NCI-H748 (cell line): ENCODE data around the gene LAPTM5.
"Not testable (repeated sequence)": the region's sequence is repeated elsewhere in the genome, so short reads cannot be mapped to it uniquely, and the experiment has no call there.

Experiments
- DNase-seq: peaks from one replicate; lab custom pipeline; 2025; ENCODE audit not compliant: unreplicated experiment; lab: John Stamatoyannopoulos, UW

Gene LAPTM5

DNA sequence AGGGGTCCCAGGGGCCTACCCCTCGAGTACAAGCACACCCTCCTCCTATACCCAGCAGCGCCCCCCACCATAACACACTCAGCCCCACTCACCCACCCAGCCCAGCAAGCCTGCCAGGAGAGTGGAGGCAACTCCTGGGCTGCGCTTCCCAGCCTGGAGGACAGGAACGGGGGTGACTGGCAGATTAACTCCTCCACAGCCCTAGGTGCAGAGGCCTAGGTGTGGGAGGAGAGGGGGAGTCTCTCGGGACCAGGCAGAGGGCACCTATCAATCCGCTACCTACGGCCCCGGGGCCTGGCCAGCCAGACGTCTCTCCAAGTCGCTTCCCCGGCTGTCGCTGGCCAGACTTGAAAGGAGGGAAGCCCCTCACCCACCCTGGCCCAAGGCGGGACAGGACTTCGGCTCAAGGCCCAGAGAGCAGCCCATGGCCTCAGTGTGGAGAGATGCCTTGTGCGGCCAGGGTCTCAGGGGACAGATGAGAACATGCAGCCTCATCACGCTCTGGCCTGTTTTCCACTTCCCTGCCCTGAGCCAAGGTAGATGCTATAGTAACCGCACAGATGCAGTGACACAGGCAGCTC lies 59.1 kb downstream of the LAPTM5 start:
- DNase-seq = no peak

DNA sequence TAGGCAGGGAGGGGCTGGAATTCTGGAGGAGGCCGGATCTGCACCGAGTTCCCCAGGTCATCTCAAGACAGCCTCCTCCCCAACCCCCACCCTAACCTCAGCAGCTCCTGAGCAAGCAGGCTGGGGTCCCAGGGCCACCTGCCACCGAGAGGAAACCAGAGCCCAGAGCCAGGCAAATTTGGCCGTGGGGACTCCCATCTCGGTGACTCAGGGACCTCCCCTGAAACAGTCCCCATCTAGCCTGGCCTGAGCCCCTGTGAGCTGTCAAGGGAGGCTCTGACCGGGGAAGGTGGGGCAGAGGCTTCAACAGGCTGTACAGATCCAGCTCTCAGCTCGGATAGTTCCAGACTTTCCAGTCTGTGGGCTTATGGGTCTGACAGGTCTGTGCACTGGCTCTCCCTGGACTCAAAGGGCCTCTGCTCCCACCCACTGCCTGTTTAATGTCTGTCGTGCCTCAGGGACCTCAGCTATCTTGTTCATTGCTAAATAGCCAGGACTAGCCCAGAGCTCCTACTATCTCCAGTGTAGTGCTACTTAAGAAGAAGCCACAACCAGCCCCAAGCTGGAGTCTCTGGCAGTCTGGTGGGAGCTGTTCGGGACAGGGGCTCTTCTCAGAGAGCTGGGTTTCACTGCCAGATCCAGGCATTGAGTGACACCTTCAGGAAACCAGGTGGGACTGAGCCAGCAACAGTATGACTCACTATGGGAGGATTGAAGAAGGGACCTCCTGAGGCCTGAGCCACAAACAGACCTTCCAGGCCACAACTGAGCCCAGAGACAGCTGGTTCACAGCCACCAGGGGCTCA lies 59.8 kb downstream of the LAPTM5 start:
- DNase-seq = no peak

DNA sequence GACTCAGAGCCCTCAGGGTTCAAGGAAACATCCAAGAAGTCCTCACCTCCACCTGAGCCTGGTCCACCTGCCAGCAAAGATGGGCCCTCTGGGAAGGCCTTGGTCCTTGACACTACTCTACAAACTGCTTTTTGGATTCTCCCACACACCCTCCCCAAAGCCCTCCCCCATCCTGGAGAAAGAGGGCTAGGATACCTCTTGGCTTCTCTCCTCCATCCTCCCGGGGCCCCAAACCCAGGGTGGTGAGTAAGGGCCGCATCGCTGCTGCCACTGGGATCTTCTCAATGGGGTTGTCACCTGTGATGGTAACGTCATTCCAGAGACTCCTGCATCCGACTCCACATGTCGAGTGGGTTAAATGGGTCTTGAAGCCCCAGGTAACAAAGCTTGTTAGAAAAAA lies 60.7 kb downstream of the LAPTM5 start:
- no peak for DNase-seq

GRCh38 chr1:30695439-30695841 lies 62.1 kb downstream of the LAPTM5 start:
- DNase-seq = no peak

DNA sequence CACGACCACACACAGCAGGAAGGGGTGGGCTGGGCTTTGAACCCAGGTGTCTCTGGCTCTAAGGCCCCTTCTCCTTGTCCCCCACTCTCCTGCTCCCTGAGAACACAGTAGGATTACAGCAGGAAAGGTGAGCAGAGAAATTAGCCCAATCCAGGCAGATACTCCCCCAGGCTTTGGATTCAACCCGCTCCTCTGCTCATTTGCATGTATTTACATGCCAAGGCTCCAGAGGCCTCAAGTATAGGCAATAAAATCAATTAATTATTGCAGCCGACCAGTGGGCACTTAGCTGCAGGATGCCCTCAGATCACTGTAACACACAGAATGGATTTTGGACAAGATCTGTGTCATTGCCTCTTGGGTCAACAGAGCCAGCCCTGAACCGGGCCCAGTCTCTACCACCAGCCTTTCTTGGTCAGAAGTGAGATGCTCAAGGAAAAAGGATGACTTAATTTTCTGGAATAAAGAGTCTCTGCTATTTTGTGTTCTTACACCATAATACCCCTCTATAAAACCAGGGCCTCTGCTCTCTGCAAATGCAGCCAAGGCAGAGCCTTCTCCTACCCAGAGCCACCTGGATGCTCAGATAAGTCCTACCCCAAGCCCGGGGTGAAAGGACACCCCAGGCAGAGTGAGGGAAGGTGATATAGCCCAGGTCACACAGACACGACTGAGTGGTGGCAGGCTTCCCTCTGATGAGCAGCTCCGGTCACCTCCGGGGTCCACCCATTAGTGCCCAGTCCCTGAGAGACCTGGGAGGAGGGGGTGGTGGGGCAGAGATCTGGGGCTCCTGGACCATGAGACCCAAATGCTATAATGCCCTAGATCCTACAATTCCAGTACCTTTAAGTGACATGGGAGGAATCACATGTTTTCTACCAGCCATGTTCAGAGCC lies 63.0 kb downstream of the LAPTM5 start:
- no peak for DNase-seq

- no peak for DNase-seq
Observed at GRCh38 chr1:30693822-30694221, 63.8 kb downstream of the LAPTM5 start.

GRCh38 chr1:30693366-30693765 lies 64.2 kb downstream of the LAPTM5 start:
- DNase-seq = no peak

- DNase-seq = no peak
Observed at GRCh38 chr1:30692948-30693301, 64.6 kb downstream of the LAPTM5 start.

GRCh38 chr1:30692201-30692947 lies 65.2 kb downstream of the LAPTM5 start:
- DNase-seq = no peak

- no peak for DNase-seq
Observed at GRCh38 chr1:30691480-30691879, 66.1 kb downstream of the LAPTM5 start.

DNA sequence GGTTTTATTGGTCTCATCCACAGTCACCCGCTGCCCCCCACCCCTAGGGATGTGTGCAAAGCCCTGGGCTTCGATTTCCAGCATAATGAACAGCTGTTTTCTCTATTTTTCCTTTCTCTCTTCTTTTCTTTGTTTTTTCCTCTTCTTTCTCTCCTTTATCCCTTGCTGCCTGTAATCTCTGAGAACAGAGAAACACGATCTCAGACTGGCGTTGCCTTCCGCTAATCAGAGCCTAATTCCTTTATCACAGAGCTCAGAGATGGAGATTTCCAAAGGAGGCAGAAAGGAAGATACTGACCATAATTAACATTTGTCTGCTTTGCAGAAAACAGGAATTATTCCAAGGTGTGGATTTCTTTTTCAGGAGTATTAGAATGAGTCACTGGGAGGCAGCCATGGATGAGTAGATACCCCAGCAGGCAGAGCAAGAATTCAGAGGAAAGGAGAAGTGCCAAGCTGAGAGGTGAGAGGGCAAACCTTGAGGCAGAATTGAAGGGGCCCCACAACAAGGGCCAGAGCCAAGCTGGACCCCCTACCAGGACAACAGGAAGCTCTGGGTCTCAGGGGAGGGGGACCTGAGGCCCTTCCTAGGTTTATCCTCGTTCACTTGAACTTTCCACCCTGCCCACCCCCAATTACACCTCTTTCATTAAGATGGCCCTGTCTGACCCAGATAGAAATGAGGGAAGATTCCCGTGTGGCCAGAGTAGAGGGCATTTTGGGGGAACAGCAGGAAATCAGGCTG lies 67.5 kb downstream of the LAPTM5 start:
- DNase-seq = no peak

DNA sequence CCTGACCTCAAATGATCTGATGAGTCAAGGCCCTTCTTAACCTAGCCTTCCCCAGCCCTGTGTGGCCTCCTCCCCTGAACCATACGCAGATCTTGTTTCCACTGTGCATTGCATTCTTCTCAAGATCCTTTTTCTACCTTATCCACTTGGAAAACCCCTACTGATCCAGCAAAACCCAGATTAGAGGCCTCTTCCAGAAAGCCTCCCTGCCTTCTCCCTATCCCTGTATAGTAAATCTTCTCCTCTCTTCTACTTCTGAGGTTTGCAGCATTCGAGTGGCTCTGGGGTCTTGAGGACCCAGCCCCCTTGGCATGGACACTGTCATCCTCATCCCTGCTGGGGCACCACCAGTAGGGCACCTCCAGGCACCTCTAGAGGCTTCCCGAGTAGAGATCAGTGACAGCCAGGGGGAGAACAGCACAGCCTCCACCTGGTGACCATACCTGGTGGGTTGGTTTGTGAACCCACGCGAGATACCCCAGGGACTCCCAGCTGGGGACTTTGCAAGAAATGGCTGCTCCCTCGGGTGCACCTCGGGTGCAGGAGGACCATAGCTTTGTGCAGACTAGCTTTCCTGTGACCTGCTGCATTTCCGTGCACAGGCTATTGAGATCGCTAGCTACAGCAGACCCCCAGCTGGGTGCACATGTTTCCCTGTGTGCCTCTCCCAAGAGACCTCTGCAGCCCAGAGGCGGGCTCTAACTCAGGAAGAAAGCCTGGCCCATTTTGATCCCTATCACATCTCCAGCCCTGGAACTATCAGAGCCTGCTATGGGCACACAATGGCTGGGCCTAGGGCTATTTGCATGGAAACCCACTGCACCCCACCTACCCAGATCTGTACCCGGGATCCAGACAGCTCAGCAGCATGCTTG lies 68.4 kb downstream of the LAPTM5 start:
- DNase-seq = no peak

- DNase-seq = not testable (repeated sequence)
Observed at GRCh38 chr1:30688516-30688915, 69.1 kb downstream of the LAPTM5 start.

- DNase-seq = no peak
Observed at GRCh38 chr1:30687886-30688285, 69.7 kb downstream of the LAPTM5 start.

DNA sequence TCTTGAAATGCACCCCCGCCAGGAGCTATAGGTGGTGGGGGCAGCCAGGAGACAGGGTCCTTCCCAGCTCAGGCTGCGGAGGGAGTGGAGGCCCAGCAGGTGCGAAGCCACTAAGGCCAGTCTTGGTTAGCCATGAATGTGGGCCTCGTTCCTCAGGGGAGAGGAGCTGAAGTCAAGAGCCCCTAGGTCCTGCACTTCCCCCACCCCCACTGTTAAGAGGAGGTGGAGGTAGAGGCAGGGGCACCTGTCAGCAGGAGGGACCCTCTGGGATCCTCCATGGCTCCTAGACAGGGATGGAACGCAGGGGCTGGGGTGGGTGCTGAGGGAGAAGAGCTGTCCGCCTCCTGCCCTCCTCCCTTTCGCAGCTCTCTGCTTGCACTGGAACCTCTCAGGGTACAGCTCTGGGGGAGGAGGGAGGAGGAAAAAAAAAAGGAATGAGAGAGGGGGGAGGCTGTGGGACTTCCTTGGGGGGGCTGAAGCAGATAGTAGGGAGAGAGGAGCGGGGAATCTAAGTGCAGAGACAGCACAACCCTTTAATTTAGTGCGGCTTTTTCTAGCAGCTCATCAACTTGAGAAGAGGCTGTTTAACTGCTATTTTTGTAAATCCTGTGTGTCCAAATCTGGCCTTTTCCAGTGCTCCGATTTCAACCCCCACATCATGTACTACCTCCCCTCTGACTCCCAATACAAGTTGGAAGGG lies 71.2 kb downstream of the LAPTM5 start:
- DNase-seq = no peak

GRCh38 chr1:30685796-30686165 lies 71.8 kb downstream of the LAPTM5 start:
- DNase-seq = no peak

GRCh38 chr1:30684881-30685795 lies 72.4 kb downstream of the LAPTM5 start:
- peak; percentile 97 for DNase-seq

GRCh38 chr1:30684259-30684658 lies 73.3 kb downstream of the LAPTM5 start:
- no peak for DNase-seq
